HCT116 (cell line): ENCODE data around the gene GALNT15. TPM values are rescaled to one million over a fixed set of nuclear protein-coding genes. Genes with fewer than 3 reads are reported as not detected.

Experiments
- ATAC-seq: fragments of 200-7000 bp; cut with Tn5 transposase; 2 replicates; pipeline ENCODE4 v1.9.1; 2020; ENCODE audit warnings: mild to moderate bottlenecking, moderate library complexity
- BruUV-seq: library from RNA; stranded (reverse); fragments of 400-500 nt; replicated peaks from 2 replicates; lab custom pipeline; 2021; lab: Mats Ljungman, UMichigan
- CTCF ChIA-PET: fragments of 300-600 bp; sonication (Branson Sonifier 250); formaldehyde crosslinking; loops from one replicate; lab custom pipeline; 2021; ENCODE audit warnings: antibody characterized with exemption; lab: Charles Lee
- POLR2A ChIA-PET: fragments of 300-600, 350-600 bp; sonication (Branson Sonifier 250); formaldehyde crosslinking; loops from one replicate; lab custom pipeline; 2021; ENCODE audit warnings: antibody characterized with exemption; lab: Charles Lee
- RAD21 ChIA-PET, 2 experiments: fragments of 300-600 bp; sonication (Branson Sonifier 250); formaldehyde crosslinking; loops; one replicate each; lab custom pipeline; 2023; ENCODE audit warnings: low total read pairs in 2 of 2; ENCODE audit not compliant: uncharacterized antibody in 2 of 2, unreplicated experiment in 2 of 2, low non-redundant PET in 1 of 2; lab: Charles Lee
- DNase-seq: peaks from one replicate; pipeline ENCODE4 v3.0.0-alpha.2; 2010; ENCODE audit warnings: low read depth, low spot score
- H2AFZ ChIP-seq: fragments of 200-600 bp; shearing (Covaris generic), sonication (generic); 2 replicates; pipeline ENCODE4 v1.6.1; 2017; ENCODE audit warnings: low read depth, mixed run types, mixed read lengths, antibody characterized with exemption, low read length; ENCODE audit not compliant: poor library complexity, severe bottlenecking
- H3K27ac ChIP-seq: 2 replicates; pipeline ENCODE4 v1.5.1; 2012; ENCODE audit warnings: low read depth, low read length
- H3K27me3 ChIP-seq: fragments of 200-600 bp; sonication (generic); 2 replicates; pipeline ENCODE4 v1.6.1; 2016; ENCODE audit warnings: mixed run types, low read length, mixed read lengths; ENCODE audit not compliant: insufficient read depth
- H3K36me3 ChIP-seq, 2 experiments: fragments of 200-500 bp in 1 of 2; fragments of 200-600 bp in 1 of 2; sonication (Bioruptor generic) in 1 of 2; sonication (generic) in 1 of 2; 2 replicates each; pipeline versions ENCODE4 v1.5.1 to v1.6.1; 2014 to 2016; ENCODE audit warnings: low read length in 2 of 2, inconsistent platforms in 1 of 2, mixed read lengths in 1 of 2, mixed run types in 1 of 2; ENCODE audit not compliant: insufficient read depth in 2 of 2, control insufficient read depth in 1 of 2
- H3K4me1 ChIP-seq, 2 experiments: fragments of 200-600 bp in 1 of 2; sonication (generic) in 1 of 2; 2 replicates each; pipeline versions ENCODE4 v1.5.1 to v1.6.1; 2012 to 2017; ENCODE audit warnings: low read length in 2 of 2, inconsistent platforms in 1 of 2, mild to moderate bottlenecking in 1 of 2, mixed read lengths in 1 of 2, mixed run types in 1 of 2, moderate library complexity in 1 of 2; ENCODE audit not compliant: insufficient read depth in 2 of 2, control insufficient read depth in 1 of 2
- H3K4me2 ChIP-seq: fragments of 200-600 bp; sonication (generic); 2 replicates; pipeline ENCODE4 v1.6.1; 2017; ENCODE audit warnings: mixed run types, low read length, mixed read lengths
- H3K4me3 ChIP-seq, 2 experiments: fragments of 200-600 bp in 1 of 2; sonication (generic) in 1 of 2; replicated peaks in 1 of 2; 2 replicates each; pipeline ENCODE4 v1.5.1; 2011 to 2016; ENCODE audit warnings: low read length in 2 of 2, control low read depth in 1 of 2, low read depth in 1 of 2, mild to moderate bottlenecking in 1 of 2, mixed read lengths in 1 of 2, mixed run types in 1 of 2
- H3K79me2 ChIP-seq: fragments of 200-600 bp; sonication (generic); 2 replicates; pipeline ENCODE4 v1.6.1; 2017; ENCODE audit warnings: mild to moderate bottlenecking, mixed run types, low read length, moderate library complexity, mixed read lengths; ENCODE audit not compliant: insufficient read depth
- H3K9ac ChIP-seq: fragments of 200-600 bp; sonication (generic); 2 replicates; pipeline ENCODE4 v1.6.1; 2016; ENCODE audit warnings: low read length, mixed read lengths
- H3K9me2 ChIP-seq: fragments of 200-600 bp; sonication (generic), shearing (Covaris generic); 2 replicates; pipeline ENCODE4 v1.6.1; 2017; ENCODE audit warnings: mixed run types, mild to moderate bottlenecking, moderate library complexity; ENCODE audit not compliant: insufficient read depth
- H3K9me3 ChIP-seq, 2 experiments: fragments of 200-500 bp in 1 of 2; fragments of 200-600 bp in 1 of 2; sonication (Bioruptor generic) in 1 of 2; sonication (generic) in 1 of 2; 2 replicates each; pipeline ENCODE4 v1.6.1; 2014 to 2017; ENCODE audit warnings: low read length in 2 of 2, mixed read lengths in 2 of 2, inconsistent platforms in 1 of 2, low read depth in 1 of 2, mild to moderate bottlenecking in 1 of 2, mixed run types in 1 of 2, moderate library complexity in 1 of 2; ENCODE audit not compliant: control insufficient read depth in 1 of 2, insufficient read depth in 1 of 2
- H4K20me1 ChIP-seq: fragments of 200-600 bp; sonication (generic), shearing (Covaris generic); 2 replicates; pipeline ENCODE4 v1.6.1; 2017; ENCODE audit warnings: mixed run types, mild to moderate bottlenecking, moderate library complexity; ENCODE audit not compliant: insufficient read depth
- EGR1 ChIP-seq: IDR thresholded peaks from 2 replicates; pipeline ENCODE4 v1.6.1; 2012; ENCODE audit warnings: low read depth
- ELF1 ChIP-seq: IDR thresholded peaks from 2 replicates; pipeline ENCODE4 v1.6.1; 2012; ENCODE audit warnings: low read depth, borderline replicate concordance
- EZH2phosphoT487 ChIP-seq: fragments of 200-600 bp; IDR thresholded peaks from 2 replicates; pipeline ENCODE4 v1.6.1; 2018; ENCODE audit warnings: antibody characterized with exemption, borderline replicate concordance
- FOSL1 ChIP-seq: IDR thresholded peaks from 2 replicates; pipeline ENCODE4 v1.6.1; 2012; ENCODE audit warnings: low read depth
- JUND ChIP-seq: IDR thresholded peaks from 2 replicates; pipeline ENCODE4 v1.6.1; 2012
- POLR2AphosphoS5 ChIP-seq: IDR thresholded peaks from 2 replicates; pipeline ENCODE4 v1.6.1; 2011; ENCODE audit warnings: mild to moderate bottlenecking, low read depth, low read length, moderate library complexity
- RAD21 ChIP-seq: IDR thresholded peaks from 2 replicates; pipeline ENCODE4 v1.6.1; 2012; ENCODE audit warnings: low read depth, mild to moderate bottlenecking
- SIN3A ChIP-seq: IDR thresholded peaks from 2 replicates; pipeline ENCODE4 v1.6.1; 2012; ENCODE audit warnings: low read depth
- SRF ChIP-seq: IDR thresholded peaks from 2 replicates; pipeline ENCODE4 v1.6.1; 2012; ENCODE audit warnings: low read depth
- YY1 ChIP-seq: IDR thresholded peaks from 2 replicates; pipeline ENCODE4 v1.6.1; 2011; ENCODE audit warnings: low read length, low read depth, moderate library complexity, mild to moderate bottlenecking; ENCODE audit not compliant: insufficient replicate concordance; ENCODE audit errors: extremely low read depth
- ZNF274 ChIP-seq: fragments of 200-500 bp; sonication (Bioruptor generic); IDR thresholded peaks from 2 replicates; pipeline ENCODE4 v1.6.1; 2014; ENCODE audit warnings: mild to moderate bottlenecking, low read depth, low read length, inconsistent platforms
- intact Hi-C: fragments of 100-400 bp; cut with micrococcal nuclease; formaldehyde crosslinking; loops from 2 replicates; pipeline ENCODE4 v1.10.0; 2022
- total RNA-seq: library from RNA; stranded (reverse); gene quantifications from one replicate; pipeline ENCODE4 v1.2.1, GENCODE V29; 2021; ENCODE audit not compliant: unreplicated experiment
- TF ChIP-seq, protein P1 (sequence below): IDR thresholded peaks from 2 replicates; pipeline ENCODE4 v1.6.1; 2012
- TF ChIP-seq, protein P2 (sequence below): IDR thresholded peaks from 2 replicates; pipeline ENCODE4 v1.6.1; 2012; ENCODE audit warnings: low read depth
- TF ChIP-seq, protein P3 (sequence below): IDR thresholded peaks from 2 replicates; pipeline ENCODE4 v1.6.1; 2011; ENCODE audit warnings: mild to moderate bottlenecking, low read length, moderate library complexity; ENCODE audit not compliant: insufficient replicate concordance; ENCODE audit errors: extremely low read depth

The GALNT15 gene
- total RNA-seq, 1 experiment from 2014 or later: 0.05 TPM

DNA sequence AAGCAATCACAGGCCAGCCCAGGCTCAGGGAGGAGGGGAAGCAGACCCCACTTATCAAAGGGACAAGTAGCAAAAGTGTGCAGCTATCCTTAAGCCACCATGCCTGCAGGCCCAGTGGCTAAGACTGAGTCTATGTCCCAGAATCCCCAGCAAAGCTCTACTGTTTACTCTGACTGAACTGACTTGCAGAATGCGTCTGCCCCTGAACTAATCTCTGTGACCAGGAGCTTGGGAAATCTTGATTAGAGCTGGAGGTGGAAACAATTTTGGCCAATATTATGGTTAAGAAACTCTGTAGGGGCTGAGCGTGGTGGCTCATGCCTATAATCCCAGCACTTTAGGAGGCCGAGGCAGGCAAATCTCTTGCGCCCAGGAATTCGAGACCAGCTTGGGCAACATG, 67.7 kb downstream of the GALNT15 start:
- RAD21 ChIA-PET: no interaction called here
- no peaks in the 10 kb centered on the region for H3K9me2 ChIP-seq
- intact Hi-C loops: no loop called here
- no TSS peak for BruUV-seq
- ATAC-seq (no peak), DNase-seq (no peak)
- H3K9ac ChIP-seq: no peak overlapping the region
- H3K9me3 ChIP-seq: no peaks in the 10 kb centered on the region
- no peaks in the 10 kb centered on the region for H3K27me3 ChIP-seq
- H3K36me3 ChIP-seq: no peaks in the 10 kb centered on the region
- POLR2A ChIA-PET: no interaction called here
- no peak overlapping the region for H2AFZ ChIP-seq
- no peaks in the 10 kb centered on the region for H4K20me1 ChIP-seq
- TF ChIP-seq POLR2AphosphoS5 (no peak), EGR1 (no peak), SRF (no peak), YY1 (no peak), JUND (no peak), ZNF274 (no peak), RAD21 (no peak), EZH2phosphoT487 (no peak), FOSL1 (no peak), ELF1 (no peak), SIN3A (no peak)
- TF ChIP-seq, protein P1, sequence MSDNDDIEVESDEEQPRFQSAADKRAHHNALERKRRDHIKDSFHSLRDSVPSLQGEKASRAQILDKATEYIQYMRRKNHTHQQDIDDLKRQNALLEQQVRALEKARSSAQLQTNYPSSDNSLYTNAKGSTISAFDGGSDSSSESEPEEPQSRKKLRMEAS: no peak
- TF ChIP-seq, protein P2, sequence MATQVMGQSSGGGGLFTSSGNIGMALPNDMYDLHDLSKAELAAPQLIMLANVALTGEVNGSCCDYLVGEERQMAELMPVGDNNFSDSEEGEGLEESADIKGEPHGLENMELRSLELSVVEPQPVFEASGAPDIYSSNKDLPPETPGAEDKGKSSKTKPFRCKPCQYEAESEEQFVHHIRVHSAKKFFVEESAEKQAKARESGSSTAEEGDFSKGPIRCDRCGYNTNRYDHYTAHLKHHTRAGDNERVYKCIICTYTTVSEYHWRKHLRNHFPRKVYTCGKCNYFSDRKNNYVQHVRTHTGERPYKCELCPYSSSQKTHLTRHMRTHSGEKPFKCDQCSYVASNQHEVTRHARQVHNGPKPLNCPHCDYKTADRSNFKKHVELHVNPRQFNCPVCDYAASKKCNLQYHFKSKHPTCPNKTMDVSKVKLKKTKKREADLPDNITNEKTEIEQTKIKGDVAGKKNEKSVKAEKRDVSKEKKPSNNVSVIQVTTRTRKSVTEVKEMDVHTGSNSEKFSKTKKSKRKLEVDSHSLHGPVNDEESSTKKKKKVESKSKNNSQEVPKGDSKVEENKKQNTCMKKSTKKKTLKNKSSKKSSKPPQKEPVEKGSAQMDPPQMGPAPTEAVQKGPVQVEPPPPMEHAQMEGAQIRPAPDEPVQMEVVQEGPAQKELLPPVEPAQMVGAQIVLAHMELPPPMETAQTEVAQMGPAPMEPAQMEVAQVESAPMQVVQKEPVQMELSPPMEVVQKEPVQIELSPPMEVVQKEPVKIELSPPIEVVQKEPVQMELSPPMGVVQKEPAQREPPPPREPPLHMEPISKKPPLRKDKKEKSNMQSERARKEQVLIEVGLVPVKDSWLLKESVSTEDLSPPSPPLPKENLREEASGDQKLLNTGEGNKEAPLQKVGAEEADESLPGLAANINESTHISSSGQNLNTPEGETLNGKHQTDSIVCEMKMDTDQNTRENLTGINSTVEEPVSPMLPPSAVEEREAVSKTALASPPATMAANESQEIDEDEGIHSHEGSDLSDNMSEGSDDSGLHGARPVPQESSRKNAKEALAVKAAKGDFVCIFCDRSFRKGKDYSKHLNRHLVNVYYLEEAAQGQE: no peak
- TF ChIP-seq, protein P3, sequence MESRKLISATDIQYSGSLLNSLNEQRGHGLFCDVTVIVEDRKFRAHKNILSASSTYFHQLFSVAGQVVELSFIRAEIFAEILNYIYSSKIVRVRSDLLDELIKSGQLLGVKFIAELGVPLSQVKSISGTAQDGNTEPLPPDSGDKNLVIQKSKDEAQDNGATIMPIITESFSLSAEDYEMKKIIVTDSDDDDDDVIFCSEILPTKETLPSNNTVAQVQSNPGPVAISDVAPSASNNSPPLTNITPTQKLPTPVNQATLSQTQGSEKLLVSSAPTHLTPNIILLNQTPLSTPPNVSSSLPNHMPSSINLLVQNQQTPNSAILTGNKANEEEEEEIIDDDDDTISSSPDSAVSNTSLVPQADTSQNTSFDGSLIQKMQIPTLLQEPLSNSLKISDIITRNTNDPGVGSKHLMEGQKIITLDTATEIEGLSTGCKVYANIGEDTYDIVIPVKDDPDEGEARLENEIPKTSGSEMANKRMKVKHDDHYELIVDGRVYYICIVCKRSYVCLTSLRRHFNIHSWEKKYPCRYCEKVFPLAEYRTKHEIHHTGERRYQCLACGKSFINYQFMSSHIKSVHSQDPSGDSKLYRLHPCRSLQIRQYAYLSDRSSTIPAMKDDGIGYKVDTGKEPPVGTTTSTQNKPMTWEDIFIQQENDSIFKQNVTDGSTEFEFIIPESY: no peak
- peaks cover 0 to 20% of the 10 kb centered on the region in 2 experiments; a peak in 2 of 4 replicates for H3K4me1 ChIP-seq
- no peak overlapping the region for H3K4me3 ChIP-seq
- H3K27ac ChIP-seq: no peak overlapping the region
- H3K79me2 ChIP-seq: no peaks in the 10 kb centered on the region
- CTCF ChIA-PET: no interaction called here
- H3K4me2 ChIP-seq: no peak overlapping the region
